COLO668 (cell line): ENCODE measurements around the gene CYB561A3.
"Not testable (repeated sequence)": the region's sequence is repeated elsewhere in the genome, so short reads cannot be mapped to it uniquely, and the experiment has no call there.

Source experiments
- DNase-seq: peaks from one replicate; lab custom pipeline; 2025; ENCODE audit not compliant: unreplicated experiment; lab: John Stamatoyannopoulos, UW

CYB561A3 gene

DNA sequence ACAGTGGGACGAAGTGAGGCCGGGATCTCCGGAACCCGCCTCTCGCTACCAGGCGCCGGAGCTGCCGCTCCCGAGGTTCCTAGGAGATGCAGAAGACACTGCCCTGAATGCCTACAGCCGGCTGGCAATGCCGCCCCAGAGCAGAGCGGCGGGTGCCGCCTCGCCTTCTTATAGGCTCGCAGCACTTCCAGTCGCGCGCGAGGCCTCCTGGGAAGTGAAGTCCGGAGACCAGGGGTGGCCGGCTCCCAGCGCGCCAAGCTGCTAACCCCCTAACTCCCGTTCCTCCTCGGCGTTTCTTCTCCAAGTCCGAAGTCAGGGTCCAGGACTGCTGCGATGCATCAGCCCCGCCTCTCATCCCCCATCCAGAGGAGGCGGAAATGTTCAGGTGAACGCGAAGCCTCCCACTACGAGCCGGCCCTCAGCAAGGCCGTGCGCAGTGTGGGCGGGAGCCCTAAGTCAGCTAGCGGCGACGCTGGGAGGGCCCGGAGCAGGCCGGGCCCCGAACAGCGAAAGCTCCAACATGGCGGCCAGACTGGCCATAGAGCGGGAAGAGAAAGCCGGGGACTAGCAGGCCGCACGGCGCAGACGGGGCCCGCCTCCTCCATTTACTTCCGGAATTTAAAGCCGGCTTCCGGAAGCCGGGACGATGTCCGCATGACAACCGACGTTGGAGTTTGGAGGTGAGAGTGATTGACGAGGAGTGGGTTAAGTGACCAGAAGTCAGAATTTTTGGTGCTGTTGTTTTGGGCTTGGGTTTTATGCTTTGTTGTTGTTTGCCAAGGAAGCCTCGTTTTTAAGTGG, at the start of gene CYB561A3, which contains the start of gene TMEM138:
Gene CYB561A3 (minus strand): TSS at position 142 of the 801 bp plus-strand sequence. CDS start 5,169 bp downstream, outside the sequence.
Gene TMEM138 (plus strand): TSS at position 634 of the 801 bp plus-strand sequence. CDS start 2,017 bp downstream, outside the sequence.
- peak; percentile 94 for DNase-seq

GRCh38 chr11:61406991-61407728, 45.5 kb upstream of the CYB561A3 start:
- no peak for DNase-seq

- DNase-seq, result no peak
These were observed 44.4 kb upstream of the CYB561A3 start for GRCh38 chr11:61406067-61406466.

GRCh38 chr11:61404641-61405040, 43.0 kb upstream of the CYB561A3 start:
- DNase-seq, result no peak

DNA sequence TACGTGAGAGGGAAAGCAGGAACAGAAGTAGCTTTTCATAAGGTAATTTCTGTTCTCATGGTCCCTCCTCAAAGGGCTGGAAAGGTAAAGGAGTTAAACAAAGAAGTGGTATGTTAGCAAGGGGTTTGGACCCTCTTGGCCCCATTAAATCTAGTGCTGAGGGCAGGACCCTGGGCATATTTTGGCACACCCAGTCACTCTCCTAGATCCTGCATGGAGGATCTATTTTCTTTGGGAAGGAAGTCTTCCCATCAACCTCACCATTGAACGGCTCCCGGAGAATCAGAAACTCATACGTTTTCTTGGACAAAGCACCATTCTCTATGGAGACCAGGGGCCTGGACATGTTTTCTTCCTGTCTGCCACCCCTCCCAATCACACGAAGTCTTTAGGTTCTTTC, 42.4 kb upstream of the CYB561A3 start:
- no peak for DNase-seq

GRCh38 chr11:61403658-61404057, 42.0 kb upstream of the CYB561A3 start:
- no peak for DNase-seq

DNA sequence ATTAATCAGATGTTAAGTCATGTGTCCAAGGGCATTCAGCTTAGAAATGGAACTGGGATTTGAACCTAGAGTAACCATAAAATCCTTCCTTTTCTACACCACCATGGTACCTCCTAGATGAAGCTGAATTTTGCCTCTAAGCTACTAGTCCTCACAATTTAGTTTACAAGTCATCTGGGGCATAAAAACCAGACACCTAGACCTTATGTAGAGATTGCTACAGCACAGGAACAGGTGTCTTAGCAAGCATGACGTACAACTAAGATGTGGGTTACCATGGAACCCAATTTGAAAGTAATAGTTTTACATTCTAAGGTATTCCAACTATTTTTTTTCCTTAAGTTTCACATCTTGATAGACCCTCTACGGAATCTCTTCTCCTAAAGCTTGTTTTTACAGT, 39.9 kb upstream of the CYB561A3 start:
- no peak for DNase-seq

- DNase-seq, result no peak
These were observed 39.5 kb upstream of the CYB561A3 start for GRCh38 chr11:61401173-61401572.

GRCh38 chr11:61392981-61393595, 31.4 kb upstream of the CYB561A3 start:
- DNase-seq, result no peak

DNA sequence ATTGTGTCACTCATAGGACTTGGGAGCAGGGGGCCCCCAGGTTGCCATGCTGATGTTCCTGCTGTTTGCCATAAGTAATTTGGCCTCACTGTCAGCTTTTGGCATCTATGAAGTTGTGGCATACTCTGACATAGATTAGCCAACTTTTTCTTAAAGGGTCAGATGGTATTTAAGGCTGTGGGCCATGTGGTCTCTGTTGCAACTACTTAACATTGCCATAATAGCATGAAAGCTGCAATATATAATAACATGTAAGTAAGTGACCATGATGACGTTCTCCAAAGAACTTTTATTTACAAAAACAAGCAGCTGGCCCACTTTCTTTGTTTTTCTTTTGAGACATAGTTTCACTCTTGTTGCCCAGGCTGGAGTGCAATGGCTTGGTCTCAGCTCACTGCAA, 28.5 kb upstream of the CYB561A3 start:
- no peak for DNase-seq

- peak; percentile 84 for DNase-seq
These were observed 22.9 kb upstream of the CYB561A3 start for GRCh38 chr11:61384271-61385242.

DNA sequence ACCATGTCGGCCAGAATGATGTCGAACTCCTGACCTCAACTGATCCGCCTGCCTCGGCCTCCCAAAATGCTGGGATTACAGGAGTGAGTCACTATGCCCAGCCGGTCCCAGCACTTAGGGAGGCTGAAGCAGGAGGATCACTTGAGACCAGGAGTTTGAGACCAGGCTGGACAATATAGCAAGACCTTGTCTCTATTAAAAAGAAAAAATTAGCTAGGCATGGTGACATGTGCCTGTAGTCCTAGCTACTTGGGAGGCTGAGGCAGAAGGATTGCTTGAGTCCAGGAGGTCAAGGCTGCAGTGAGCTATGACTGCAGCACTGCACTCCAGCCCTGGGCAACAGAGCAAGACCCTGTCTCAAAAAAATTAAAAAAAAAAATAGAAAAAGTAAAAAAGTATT, 22.2 kb upstream of the CYB561A3 start:
- DNase-seq, result not testable (repeated sequence)

DNA sequence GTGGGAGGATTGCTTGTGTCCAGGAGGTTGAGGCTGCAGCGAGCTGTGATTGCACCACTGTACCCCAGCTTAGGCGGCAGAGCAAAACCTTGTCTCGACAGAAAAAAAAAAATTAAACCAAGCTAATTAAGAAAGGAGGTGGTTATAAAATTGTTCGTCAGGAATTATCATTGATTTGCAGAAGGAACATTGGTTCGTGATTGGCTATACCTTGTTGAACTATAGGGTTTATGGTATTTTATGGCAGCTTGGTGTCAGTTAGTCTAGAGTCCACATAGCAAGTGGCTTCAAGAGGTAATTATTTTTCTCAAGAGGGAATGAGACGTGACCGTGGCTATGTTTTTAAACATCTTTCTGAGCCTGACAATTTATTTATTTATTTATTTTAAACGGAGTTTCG, 19.2 kb upstream of the CYB561A3 start:
- DNase-seq, result no peak

GRCh38 chr11:61378713-61379313, 17.1 kb upstream of the CYB561A3 start:
- no peak for DNase-seq

GRCh38 chr11:61377461-61378160, 15.9 kb upstream of the CYB561A3 start:
- no peak for DNase-seq

- no peak for DNase-seq
These were observed 14.1 kb upstream of the CYB561A3 start for GRCh38 chr11:61375761-61376108.

- no peak for DNase-seq
These were observed 11.2 kb upstream of the CYB561A3 start for GRCh38 chr11:61372659-61373420.

GRCh38 chr11:61370349-61371005, 8.8 kb upstream of the CYB561A3 start:
- DNase-seq, result no peak
